HG02981 (cell line): ENCODE data around the gene FGD3.
"Not testable (repeated sequence)": the region's sequence is repeated elsewhere in the genome, so short reads cannot be mapped to it uniquely, and the experiment has no call there.

Experiments
- ATAC-seq: cut with Tn5 transposase; IDR thresholded peaks from one replicate; pipeline ENCODE4 v1.9.1; 2021; ENCODE audit warnings: mild to moderate bottlenecking, moderate library complexity; ENCODE audit not compliant: unreplicated experiment

Gene FGD3

GRCh38 chr9:92976431-92976830, 29.1 kb downstream of the FGD3 start:
- ATAC-seq: no peak

- no peak for ATAC-seq
Observed at GRCh38 chr9:92977279-92977678, 30.0 kb downstream of the FGD3 start.

GRCh38 chr9:92978345-92978875, 31.1 kb downstream of the FGD3 start:
- ATAC-seq: no peak

GRCh38 chr9:92979283-92980056, 32.1 kb downstream of the FGD3 start:
- ATAC-seq: no peak

GRCh38 chr9:92980085-92980745, 32.9 kb downstream of the FGD3 start:
- no peak for ATAC-seq

- no peak for ATAC-seq
Observed at GRCh38 chr9:92982130-92982529, 34.8 kb downstream of the FGD3 start.

- no peak for ATAC-seq
Observed at GRCh38 chr9:92983984-92984589, 36.8 kb downstream of the FGD3 start.

GRCh38 chr9:92984976-92985375, 37.7 kb downstream of the FGD3 start:
- ATAC-seq: no peak

- no peak for ATAC-seq
Observed at GRCh38 chr9:92986176-92987119, 39.1 kb downstream of the FGD3 start.

- ATAC-seq: no peak
Observed at GRCh38 chr9:92988215-92988768, 41.0 kb downstream of the FGD3 start.

GRCh38 chr9:92989561-92989960, 42.2 kb downstream of the FGD3 start:
- no peak for ATAC-seq

GRCh38 chr9:92990461-92990860, 43.1 kb downstream of the FGD3 start:
- ATAC-seq: no peak

- no peak for ATAC-seq
Observed at GRCh38 chr9:92992549-92992948, 45.2 kb downstream of the FGD3 start.

GRCh38 chr9:92998871-92999270, 51.5 kb downstream of the FGD3 start:
- not testable (repeated sequence) for ATAC-seq

GRCh38 chr9:93001031-93001430, 53.7 kb downstream of the FGD3 start:
- no peak for ATAC-seq

- ATAC-seq: no peak
Observed at GRCh38 chr9:93002700-93003099, 55.4 kb downstream of the FGD3 start.

- ATAC-seq: no peak
Observed at GRCh38 chr9:93003552-93004407, 56.5 kb downstream of the FGD3 start.

- no peak for ATAC-seq
Observed at GRCh38 chr9:93004561-93004960, 57.2 kb downstream of the FGD3 start.

- ATAC-seq: no peak
Observed at GRCh38 chr9:93005876-93006275, 58.6 kb downstream of the FGD3 start.
